DOHH2 (cell line): ENCODE data around the gene ACOT12.

Experiments
- CTCF ChIP-seq: fragments of 200-600 bp; sonication (generic); IDR thresholded peaks from one replicate; pipeline ENCODE4 v1.5.1; 2014; ENCODE audit warnings: antibody characterized with exemption, mild to moderate bottlenecking, low read depth, low read length; ENCODE audit not compliant: poor library complexity, severe bottlenecking
- EZH2phosphoT487 ChIP-seq: fragments of 200-600 bp; sonication (generic); IDR thresholded peaks from 2 replicates; pipeline ENCODE4 v1.6.1; 2017; ENCODE audit warnings: borderline replicate concordance, mild to moderate bottlenecking, antibody characterized with exemption, low read length, moderate library complexity, mixed read lengths

- no peak for TF ChIP-seq CTCF
- TF ChIP-seq EZH2phosphoT487, result no peak
Measured at GRCh38 chr5:81424728-81425127, 30.8 kb upstream of the ACOT12 start.
